IPS-NIHi11 (cell line): ENCODE results near the gene PARD3.
A peak's percentile ranks its signal among the peaks of the same experiment; 100 is the strongest.

Experiments used
- DNase-seq: peaks from one replicate; pipeline ENCODE4 v3.0.0; 2012; ENCODE audit warnings: mixed read lengths, low spot score

The PARD3 gene

DNA sequence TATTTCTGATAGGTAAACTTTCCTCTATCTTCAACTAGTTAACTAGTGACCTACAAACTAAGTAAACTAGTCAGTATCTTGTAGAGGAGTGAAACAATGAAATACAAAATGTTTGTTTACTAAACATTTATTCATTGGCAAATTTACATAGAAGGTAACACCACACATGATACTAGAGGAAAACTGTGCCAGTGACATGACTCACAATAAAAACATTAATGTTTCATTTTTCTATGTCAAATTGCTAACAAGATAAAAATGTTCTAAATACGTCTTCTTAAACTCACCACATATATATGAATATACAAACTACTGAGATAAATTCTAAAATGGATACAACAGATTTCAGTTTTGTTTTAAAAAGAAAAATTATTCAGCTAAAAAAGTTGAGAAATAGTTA is 471.3 kb downstream of the PARD3 start:
- no peak for DNase-seq

DNA sequence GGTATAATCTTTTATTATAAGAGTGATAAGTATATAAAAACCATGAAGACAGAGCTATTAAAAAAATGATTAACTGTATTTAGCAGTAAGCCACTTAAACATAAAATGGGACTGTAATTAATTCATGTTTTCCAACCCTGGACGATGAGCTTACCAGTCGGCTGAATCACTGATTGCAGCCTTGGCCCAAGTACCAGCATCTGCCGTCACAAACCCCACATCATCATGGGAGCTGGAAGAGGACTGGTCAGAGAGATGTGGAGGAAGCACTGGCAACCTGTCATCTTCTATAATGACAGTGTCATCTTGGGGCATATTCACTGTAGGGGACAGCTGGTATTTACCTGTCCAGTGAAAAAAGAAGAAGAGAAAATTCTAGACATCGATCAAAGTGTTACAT is 473.6 kb downstream of the PARD3 start:
- DNase-seq, result no peak

DNA sequence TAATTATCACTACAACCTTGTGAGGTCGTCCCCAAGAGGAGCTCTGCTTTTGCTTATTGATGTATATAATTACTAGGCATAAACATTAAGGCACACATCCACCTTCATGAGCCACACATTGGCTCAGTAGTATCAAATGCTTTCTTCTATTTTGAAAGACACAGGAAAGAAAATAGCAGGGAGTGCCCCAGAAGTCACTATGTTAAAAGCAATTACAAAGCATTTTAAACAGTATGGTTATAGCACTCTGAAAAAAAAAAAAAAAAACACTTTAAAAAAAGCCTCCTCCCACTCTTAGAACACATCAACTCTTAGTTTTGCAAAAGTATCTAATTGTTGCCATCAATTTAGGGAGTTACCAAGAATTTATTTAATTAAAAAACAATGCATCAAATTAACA is 474.2 kb downstream of the PARD3 start:
- DNase-seq, result no peak

DNA sequence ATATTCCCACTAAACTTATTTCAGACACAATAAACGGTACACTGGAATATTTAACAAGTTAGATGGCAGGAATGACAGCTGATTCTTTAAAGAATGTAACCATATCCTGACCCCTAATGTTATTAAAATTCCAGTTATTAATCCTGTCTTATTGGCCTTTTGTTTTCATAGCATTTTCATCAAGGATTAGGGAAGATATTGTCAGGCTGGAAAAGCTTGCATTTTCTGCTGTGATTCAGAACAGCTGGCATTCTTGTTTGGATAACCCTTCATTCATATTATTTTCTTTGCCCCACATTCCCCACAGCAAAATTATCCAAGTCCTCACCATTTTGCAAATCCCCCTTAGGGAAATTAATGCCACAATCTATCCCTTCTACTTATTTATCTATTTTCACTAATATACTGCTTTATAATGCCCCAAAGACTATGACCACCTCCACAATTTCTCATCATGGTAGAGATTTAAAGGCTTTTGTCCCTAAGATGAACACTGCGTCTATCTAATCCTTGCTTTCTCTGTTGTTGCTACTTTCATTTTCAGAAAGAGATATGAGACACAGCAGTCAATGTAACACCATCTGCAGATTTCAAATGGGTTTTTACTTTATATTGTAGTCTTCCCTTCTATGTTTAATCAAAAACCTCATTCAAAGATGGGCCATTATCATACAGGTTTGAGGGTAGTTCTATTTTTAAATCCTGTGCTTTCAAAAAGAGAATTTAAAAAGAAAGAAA is 475.1 kb downstream of the PARD3 start:
- no peak for DNase-seq

DNA sequence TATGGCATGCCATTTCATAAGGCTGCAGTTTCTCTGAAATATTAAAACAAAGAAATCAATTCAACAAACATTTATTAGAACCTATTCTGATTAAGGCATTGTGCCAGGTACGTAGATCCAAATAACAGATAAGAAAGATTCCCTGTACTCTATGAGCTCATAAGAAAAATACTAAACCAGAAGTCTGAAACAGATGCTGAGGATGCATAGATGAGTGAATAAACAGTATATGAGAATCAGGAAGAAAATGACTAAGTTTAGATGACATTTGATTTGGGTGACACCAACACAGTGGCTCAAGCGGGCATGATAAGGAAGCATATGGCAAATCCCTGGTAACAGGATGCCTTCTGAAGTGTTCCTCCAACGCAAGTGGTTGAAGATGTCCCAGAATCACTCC is 477.2 kb downstream of the PARD3 start:
- no peak for DNase-seq

DNA sequence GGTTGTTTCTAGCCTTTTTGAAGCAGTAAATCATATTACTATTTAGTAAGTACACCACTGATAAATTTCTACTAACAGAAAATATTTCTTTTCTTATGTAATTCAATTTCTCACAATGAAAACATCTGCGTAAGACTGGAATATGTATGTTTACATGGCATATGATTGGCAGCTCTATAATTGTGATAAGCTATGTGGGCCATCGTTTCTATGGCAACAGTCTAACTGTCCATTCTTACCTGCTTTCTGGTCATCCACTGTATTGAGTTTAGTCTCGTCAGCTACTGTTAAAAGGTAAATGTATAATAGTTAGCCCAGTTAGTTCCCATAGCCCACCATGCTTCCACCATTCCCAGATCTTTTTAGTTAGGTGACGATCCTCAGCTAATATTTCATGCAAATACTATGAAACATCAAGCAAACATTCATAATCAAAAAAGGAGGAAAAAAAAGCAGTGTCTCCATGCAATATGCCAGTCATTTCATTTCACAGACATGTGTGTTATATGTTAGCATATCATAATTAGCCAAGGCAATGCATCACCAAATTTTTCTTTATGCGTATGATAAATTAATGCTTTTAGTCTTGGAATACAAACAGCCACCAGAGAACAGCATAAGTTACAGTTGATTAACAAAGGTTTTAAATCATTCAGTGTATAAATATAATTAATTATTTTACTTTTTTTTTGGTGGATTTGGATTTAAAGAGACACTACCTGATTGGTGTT is 479.0 kb downstream of the PARD3 start:
- DNase-seq, result no peak

DNA sequence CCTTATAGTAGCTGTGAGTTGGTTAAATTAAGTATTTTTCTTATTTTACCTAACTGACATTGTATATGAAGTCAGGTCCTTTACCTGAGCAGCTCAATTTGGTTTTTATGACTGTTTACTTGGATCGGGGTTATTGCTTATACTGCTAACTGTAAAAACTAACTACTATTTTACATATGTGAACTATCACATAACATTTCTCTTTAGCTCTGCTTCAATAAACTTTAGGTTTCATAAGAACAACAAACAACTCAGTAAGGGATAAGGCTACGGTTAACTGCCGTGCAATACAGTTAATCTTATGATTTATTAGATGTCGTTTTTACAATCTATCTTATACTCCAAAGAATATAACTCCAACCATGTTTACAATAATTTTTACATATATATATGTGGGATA is 480.2 kb downstream of the PARD3 start:
- no peak for DNase-seq

DNA sequence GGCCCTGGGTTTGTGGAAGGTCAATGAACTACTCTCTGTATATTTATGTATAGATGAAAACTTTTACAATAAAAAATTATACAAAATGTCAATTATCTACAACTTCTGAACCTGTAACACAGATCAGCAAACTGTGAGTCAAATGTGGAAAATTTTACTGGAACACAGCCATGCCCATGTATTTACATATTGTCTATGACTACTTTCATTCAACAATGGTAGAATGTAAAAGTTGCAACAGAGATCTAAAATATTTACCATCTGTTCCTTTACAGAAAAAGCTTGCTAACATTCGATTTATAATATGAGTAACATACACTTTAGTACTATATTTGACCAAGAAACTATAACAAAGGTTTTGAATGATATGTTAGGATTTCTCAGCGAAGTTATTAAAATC is 481.6 kb downstream of the PARD3 start:
- no peak for DNase-seq

DNA sequence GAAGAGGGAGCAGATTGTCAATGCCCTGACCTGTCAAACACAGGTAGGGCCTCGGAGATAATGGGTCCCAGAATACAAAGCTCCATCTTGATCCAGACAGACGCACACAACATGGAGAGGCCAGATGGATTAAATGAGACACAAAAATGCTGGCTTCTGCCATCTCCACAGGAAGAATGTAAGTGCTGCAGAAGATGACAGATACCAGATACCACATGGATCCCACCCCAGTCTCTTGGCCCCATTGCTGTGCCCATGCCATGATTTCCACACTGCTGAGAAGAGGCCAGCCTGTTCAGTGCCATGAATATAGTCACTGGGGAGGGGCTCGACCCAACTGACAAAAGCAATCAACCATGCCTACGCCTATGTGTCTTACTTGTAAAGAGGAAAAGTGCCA is 487.9 kb downstream of the PARD3 start:
- DNase-seq, result no peak

DNA sequence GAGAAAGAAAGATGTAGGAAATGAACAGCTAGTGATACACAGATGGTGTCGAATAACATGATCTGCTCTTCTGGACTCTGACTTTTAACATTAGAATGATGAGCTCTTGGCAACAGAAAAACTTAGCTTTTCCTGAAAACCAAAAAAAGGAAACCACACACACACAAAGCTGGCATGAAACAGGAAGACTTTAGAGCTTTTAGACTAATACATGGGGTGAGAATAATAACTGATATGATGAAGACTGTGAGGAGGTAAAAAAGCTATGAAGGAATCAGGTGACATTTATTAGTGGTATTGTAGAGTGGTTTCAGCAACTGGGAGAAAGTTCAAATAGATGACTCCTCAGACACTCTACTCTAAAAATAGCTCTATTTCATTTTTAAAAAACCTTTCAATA is 491.9 kb downstream of the PARD3 start:
- DNase-seq, result no peak

DNA sequence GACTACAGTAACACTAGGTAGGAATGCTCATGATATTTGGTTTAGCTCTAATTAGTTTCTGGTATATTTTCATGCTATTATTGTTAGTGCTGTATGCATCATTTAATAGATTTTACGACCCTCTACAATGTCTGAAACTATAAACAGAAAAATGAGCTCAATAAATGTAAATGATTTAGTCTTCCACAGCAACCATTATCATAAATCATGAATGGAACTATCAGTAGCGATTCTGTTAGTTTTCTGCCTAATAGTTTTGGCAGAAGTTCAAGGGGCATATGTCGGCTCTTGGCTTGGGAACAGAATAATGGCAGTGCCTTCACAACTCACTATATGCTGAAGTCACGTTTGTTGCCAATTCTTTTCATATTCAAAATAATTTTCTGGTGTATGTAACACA is 494.8 kb downstream of the PARD3 start:
- DNase-seq, result no peak

DNA sequence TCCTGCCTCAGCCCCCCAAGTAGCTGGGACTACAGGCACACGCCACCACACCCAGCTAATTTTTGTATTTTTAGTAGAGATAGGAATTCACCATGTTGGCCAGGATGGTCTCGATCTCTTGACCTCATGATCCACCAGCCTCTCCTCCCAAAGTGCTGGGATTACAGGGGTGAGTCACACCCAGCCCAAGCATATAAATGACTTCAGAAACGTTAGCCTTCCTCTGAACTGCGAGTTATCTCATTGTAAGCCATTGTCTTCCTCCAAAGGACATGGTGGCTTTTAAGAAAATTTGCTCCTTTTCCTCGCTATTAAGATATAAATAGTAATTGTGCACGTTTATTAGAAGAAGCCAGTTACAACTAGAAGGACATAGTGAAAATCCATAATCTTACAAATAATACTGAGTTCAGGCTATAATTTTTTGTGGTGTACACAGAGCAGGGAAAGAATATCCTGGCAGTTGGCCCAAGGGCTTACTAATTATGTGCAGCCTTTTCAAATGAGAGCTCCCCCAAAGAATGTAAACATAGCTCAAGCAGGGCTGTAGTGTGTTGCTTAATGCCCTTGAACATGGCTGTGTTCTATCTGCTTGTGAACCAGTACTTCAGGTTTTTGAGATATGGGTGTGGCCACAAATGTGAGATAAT is 495.8 kb downstream of the PARD3 start:
- DNase-seq, result peak; percentile 12

DNA sequence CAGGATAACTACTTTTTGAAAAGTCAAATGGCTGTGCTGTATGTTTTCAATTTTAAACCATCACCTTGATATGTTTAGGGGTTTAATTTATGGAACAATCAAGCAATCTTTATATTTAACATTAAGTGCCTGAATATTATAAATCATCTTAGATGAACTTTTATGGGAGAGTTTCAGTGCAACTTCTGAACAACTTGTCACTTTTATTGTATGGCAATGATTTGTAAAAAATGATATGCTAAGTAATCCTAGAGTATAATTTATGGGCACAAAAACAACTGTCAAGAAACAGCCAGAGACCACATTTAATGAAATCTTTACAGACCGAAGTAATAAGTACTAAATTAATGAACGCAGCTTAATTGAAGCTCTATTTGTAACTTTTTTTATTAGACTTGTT is 498.9 kb downstream of the PARD3 start:
- DNase-seq, result no peak

DNA sequence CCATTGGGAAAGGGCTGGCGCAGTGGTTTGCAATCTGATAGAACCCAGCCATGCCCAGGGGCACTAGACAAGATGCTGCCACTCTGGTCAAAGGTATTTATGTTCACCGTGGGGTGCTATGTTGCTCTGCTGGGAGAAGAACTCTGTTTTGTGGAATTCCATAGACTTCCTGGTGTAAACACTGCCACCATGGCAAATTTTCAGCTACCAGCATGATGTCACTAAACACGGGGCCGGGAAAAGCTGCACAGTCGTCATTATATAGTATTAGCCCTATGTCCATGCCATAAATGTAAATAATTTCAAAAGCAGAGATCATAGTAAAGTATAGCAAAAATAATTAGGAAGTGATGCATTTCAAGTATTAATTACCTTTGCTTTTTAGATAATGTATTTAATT is 500.6 kb downstream of the PARD3 start:
- DNase-seq, result no peak

DNA sequence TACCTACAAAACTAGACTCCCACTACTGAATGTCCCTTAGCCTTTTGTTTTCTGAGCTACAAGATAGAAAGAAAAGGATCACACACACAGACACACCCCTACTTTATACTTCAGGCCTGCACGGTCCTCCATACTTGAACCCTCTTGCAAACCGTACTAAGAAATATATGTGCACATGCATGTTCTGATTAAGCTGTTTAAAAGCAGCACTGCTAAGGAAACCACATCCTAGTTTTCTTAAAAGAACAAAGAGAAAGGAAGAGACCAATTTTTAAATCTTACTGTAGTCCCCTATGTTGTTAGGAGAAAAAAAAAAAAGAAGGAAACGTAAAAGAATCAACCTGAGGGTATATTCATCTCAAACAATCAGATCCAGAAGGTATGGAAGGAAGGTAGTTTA is 501.2 kb downstream of the PARD3 start:
- no peak for DNase-seq

DNA sequence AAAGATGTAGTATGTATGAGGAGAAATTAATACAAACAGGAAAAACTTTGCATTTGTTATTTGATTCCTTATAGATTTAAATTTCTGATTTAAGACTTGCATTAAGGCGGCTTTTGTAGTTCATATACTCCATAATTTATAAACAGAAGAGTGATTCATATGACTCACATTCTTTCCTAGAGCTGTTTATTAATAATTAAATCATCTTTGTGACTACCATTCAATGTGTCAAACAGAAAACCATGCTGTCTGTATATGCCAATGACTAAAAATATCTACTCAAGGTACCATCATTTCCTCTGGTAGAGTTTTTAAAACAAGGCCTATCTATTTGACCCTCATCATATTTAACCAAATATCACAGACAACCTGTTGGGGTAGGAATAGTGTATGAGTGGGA is 501.7 kb downstream of the PARD3 start:
- no peak for DNase-seq

DNA sequence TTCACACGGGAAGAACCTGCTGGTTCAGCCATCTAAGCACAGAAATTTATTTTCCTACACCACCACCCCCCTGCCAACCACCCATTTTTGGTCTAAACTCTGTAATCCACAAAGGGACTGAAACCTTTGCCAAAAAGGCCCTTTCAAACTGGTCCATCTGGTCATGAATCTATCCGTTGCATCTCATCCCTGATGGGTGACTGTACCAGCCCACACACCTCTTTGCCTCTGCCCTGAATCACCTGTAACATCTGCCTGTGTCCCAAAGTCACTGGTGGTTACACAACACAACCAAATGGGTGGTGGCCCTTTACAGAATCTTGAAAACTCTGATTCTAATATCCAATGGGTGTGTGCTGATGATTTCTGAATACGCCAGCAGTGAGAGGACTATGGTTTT is 503.4 kb downstream of the PARD3 start:
- DNase-seq, result no peak

DNA sequence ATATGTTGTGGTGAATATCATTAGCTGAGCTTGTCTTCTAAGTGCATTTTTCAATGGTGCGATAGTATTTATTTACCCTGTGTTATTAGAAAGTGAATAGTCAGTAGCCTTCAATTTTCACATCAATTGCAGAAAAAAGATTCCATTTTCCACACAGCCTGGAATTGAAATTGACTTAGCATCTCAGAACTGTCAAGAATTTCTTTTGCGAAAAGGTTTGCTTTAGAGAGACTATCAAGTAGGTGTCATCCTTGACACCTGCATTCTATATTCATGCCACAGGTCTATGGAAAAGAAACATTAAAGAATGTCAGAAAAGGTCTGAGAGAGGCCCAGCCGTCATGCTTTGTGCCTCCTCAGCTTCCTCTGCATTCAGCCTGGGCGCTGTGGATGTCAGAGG is 504.9 kb downstream of the PARD3 start:
- DNase-seq, result no peak

DNA sequence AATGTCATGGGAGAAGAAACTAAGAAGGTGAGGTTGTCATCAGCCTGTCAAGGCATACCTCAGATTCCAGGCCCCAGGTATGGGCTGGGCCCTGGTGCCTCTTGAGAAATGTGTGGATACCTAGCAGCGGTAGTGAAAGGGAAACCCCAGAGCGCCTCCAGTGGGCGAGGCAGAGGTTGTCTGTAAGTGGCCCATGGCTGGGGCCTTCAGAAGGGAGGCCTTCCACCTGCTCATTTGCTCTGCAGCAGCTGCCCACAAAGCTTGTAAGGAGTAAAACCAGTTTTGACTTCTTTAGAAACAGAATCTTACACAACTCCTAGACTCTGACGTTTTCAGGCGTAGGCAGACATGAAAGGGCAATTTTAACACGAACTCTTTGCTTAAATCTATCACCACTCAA is 509.9 kb downstream of the PARD3 start:
- DNase-seq, result peak; percentile 73

DNA sequence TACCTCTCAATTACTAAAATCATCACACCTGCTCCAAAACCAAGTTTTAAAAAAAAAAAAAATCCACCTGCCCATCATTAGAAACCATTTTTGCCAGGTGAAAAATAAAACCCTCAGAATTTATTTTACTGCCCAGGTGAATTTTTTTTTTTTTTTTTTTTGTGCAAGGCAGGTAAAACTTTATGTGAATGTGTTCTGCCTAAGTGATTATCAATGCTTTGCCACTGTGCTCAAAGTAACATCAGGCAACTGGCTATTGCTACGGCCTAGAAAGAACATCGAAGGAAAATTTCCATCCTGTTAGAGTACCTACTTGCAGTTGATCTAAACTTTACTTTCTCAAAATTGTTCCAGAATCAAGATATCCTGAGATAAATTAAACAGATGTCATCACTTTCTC is 512.1 kb downstream of the PARD3 start:
- no peak for DNase-seq

DNA sequence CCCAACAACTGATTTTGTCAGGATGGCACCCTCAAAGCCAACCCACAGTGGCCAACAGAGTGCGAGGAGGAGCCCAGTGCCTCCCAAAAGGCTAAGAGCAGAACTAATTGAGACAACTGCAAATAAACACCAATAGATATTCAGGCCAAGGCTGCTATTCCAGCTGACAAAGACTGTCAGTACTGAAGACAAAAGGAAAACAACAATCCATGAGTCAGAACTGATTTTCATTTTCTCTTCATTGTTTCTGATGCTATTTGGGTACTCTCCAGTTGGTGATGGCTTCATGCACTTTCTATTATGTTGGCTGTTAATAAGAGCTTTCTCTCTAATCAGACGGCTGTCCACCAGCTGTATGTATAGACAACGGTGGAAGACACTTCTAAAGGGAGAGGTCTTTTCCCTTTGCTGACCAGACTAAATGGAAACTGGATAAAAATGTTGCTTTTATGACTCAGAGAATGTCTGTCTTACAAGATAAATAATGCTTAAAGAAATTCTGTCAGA is 515.9 kb downstream of the PARD3 start:
- DNase-seq, result no peak

DNA sequence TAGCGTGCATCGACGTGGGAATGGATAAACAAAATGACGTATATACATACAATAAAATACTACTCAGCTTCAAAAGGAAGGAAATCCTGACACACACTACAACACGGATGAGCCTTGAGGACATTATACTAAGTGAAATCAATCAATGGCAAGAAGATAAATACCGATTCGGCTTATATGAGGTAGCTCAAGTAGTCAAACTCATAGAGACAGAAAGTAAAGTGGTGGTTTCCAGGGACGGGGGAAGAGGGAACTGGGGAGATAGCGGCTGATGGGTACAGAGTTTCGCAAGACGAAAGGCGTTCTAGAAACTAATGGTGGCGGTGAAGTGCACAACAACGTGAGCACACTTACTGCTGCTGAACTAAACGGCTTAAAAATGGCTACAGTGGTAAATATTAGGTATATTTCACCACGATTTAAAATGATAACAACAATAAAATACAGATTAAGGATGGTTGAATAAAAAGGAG is 516.7 kb downstream of the PARD3 start:
- DNase-seq, result no peak
